Cortex of kidney (tissue), 1 donor: ENCODE measurements around the gene HOXD8.

Experiments
- DNase-seq: peaks from one replicate; lab custom pipeline; 2025; lab: John Stamatoyannopoulos, UW

Gene HOXD8

DNA sequence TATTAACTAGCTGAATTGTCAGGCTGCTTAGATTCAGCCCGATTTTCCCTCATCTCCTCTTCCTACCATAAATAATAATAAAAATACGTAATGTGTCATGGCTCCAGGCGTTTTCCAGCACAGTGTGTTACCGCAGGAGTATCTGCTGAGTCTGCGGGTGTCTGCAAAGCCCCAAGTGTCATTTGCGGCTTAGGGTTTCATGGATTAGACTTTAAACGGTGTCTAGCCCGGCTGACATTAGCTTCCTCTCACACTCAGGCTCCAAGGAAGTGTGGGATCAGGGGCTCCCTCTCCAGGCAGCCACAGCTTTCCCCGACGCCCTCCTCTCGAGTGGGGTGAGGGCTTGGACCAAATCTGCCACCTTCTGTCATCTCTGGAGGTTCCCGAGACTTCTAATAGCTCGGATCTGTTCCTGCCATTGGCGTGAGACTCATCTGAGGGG lies 44.9 kb downstream of the HOXD8 start:
- no peak for DNase-seq

- no peak for DNase-seq
Observed at GRCh38 chr2:176174824-176175708, 45.6 kb downstream of the HOXD8 start.

GRCh38 chr2:176175709-176176607 lies 46.5 kb downstream of the HOXD8 start:
- no peak for DNase-seq

DNA sequence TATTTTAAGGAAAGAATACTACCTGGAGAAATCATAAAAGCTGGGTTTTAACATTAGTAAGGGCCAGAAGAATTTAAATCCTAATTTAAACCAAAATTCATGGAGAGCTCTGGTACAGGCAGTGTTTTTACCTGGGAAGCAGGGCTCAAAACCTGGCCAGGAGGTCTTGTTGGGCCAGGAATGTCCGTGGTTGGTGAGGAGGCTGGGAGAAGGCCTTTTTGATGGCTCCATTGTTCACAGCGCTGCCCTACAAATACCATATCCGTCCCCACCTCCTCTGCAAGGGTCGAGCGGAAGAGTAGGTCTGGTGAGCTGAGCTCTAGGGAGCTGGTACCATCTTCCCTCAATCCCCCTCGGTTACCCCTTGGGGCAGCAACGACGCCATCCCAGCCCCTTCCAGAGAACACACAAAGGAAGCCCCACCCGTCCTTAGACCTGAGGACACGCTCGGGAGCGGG lies 48.1 kb downstream of the HOXD8 start:
- DNase-seq: no peak

DNA sequence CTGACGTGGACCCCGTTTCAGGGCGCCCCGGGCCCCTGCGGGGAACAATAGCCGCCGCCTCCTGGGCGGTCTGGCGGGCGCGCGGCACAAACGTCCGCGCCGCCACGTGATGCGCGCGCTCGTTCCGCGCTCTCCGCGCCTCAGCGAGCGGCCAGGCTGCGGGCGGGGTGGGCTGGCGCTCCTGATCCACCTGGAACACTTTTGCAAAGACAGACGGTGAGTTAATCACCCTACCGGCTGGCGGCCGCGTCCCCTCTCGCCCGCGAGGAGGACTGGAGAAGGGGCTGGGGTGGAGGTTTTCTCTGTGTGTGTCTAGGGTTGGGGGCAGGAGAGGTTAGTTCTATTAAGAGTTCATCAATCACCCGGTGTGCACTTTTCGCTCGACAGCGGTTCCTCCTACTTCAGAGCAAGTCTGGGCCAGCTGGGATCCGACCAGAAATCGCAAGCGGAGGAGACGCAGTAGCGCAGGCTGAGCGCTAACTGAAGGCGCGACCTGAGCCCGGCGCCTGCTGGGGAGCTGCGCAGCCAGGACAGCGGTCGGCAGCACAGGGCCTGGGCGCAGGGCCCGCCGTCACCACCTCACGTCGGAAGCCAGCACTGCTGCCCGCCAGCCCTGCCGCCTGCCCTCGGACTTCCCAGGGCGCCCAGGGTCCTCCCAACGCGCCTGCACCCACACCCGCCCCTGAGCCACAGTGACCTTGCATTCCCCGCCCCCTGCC lies 48.7 kb downstream of the HOXD8 start:
- DNase-seq: no peak

GRCh38 chr2:176178757-176179295 lies 49.3 kb downstream of the HOXD8 start:
- DNase-seq: no peak

DNA sequence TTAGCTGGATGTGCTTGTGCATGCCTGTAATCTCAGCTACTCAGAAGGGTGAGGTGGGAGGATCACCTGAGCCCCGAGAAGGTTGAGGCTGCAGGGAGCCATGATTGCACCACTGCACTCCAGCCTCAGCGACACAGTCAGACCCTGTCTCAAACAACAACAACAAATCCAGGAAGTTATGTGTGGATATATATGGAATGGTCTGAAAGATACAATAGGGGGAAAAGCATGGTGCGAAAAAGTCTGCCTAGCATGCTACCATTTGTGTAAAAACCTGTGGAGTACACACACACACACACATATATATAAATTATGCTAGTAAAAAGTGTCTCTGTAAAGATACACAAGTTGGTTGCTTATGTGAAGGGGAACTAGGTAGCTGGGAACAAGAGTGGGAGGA lies 52.0 kb downstream of the HOXD8 start:
- no peak for DNase-seq
